ENCODE data around the gene MCC. TPM values are rescaled to one million over a fixed set of nuclear protein-coding genes. Genes with fewer than 3 reads are reported as not detected.

Gene MCC
- polyA plus RNA-seq, 1 donor (not counting 4 experiments of a cell fraction or from before 2014, with no cell fraction given) = 24.6 TPM

DNA sequence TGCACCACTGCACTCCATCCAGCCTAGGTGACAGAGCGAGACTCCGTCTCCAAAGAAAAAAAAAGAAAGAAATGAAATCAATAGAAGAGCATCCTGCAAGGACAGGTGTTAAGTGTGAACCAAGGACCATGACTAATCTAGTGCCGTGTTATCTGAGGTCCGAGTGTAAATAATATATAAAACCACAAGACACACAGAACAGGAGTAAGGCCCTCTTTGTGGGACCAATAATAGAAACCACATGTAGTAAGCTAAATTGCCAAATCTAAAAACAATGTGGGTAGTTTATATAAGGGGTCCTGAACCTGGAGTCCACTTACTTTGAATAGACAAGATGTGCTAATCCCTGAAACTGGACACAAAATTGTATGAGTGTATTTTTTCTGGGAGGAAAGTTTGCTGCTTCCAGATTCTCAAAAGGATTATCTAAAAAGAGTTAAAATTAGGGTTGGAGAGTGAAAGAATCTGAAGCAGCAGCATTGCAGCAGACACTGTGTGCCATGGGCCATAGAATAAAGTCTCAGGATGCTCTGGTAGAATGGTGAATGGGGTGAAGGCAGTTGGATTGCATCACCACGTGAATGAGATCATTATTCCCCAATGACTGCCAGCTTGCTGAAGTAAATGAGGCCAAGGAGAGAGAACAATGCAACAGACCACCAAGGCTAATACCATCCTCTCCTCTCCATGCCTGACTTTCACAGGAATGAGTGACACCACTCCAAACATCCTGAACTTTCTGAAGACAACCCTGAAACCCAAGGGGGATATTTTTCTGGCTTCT, 288.9 kb downstream of the MCC start:
- Histone ChIP-seq H3K9me1 (ENCODE audit: control insufficient read depth, extremely low read depth, insufficient read depth, low read length) (peaks cover 2% of the 10 kb centered on the region), H2AFZ (ENCODE audit: control insufficient read depth, low read length) (no peak overlapping the region), H3K27me3 (ENCODE audit: control insufficient read depth, extremely low read depth, insufficient read depth, low read length) (no peaks in the 10 kb centered on the region), H3K79me2 (ENCODE audit: control insufficient read depth, insufficient read depth, low read length) (peaks cover 82% of the 10 kb centered on the region), H3K4me3 (ENCODE audit: control insufficient read depth in 2 of 3, extremely low read depth in 1 of 3, insufficient read depth in 2 of 3, low read depth in 1 of 3, low read length in 3 of 3) (no peak overlapping the region), H4K20me1 (ENCODE audit: control insufficient read depth, extremely low read depth, insufficient read depth, low read length) (no peaks in the 10 kb centered on the region), H3K36me3 (ENCODE audit: control insufficient read depth in 2 of 2, extremely low read depth in 1 of 2, insufficient read depth in 2 of 2, low read length in 2 of 2) (peaks cover 5 to 9% of the 10 kb centered on the region in 2 experiments), H3K4me1 (ENCODE audit: control insufficient read depth, extremely low read depth, insufficient read depth, low read length) (peaks cover 35% of the 10 kb centered on the region), H3K27ac (ENCODE audit: control insufficient read depth, insufficient read depth, low read length) (no peak overlapping the region), H3K4me2 (ENCODE audit: control insufficient read depth, extremely low read depth, insufficient read depth, low read depth, low read length) (no peak overlapping the region), H3K9ac (ENCODE audit: control insufficient read depth, extremely low read depth, insufficient read depth, low read length) (no peak overlapping the region), H3K9me3 (ENCODE audit: control insufficient read depth, low read depth, low read length) (no peaks in the 10 kb centered on the region)
- no peak for DNase-seq (ENCODE audit: low read depth, low spot score)
- TF ChIP-seq EZH2 (IDR thresholded peaks at IDR 0.05; ENCODE audit: low read length) = no peak
- TF ChIP-seq, protein P1, sequence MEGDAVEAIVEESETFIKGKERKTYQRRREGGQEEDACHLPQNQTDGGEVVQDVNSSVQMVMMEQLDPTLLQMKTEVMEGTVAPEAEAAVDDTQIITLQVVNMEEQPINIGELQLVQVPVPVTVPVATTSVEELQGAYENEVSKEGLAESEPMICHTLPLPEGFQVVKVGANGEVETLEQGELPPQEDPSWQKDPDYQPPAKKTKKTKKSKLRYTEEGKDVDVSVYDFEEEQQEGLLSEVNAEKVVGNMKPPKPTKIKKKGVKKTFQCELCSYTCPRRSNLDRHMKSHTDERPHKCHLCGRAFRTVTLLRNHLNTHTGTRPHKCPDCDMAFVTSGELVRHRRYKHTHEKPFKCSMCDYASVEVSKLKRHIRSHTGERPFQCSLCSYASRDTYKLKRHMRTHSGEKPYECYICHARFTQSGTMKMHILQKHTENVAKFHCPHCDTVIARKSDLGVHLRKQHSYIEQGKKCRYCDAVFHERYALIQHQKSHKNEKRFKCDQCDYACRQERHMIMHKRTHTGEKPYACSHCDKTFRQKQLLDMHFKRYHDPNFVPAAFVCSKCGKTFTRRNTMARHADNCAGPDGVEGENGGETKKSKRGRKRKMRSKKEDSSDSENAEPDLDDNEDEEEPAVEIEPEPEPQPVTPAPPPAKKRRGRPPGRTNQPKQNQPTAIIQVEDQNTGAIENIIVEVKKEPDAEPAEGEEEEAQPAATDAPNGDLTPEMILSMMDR (optimal IDR thresholded peaks at IDR 0.05 in 1 of 3, IDR thresholded peaks at IDR 0.05 in 1 of 3, conservative IDR thresholded peaks at IDR 0.05 in 1 of 3; ENCODE audit: extremely low read depth in 1 of 3, insufficient read depth in 2 of 3, low read length in 3 of 3) = no peak
- dilution Hi-C loops (cut with MboI; ENCODE audit: extremely low pct_ligation_motif_present, low sequenced_read_pairs) = no loop called here
- peak; percentile 89 for FAIRE-seq

- Histone ChIP-seq H3K9me1 (ENCODE audit: control insufficient read depth, extremely low read depth, insufficient read depth, low read length) (peaks cover 2% of the 10 kb centered on the region), H3K79me2 (ENCODE audit: control insufficient read depth, insufficient read depth, low read length) (peaks cover 85% of the 10 kb centered on the region), H3K27ac (ENCODE audit: control insufficient read depth, insufficient read depth, low read length) (no peak overlapping the region), H4K20me1 (ENCODE audit: control insufficient read depth, extremely low read depth, insufficient read depth, low read length) (no peaks in the 10 kb centered on the region), H3K4me1 (ENCODE audit: control insufficient read depth, extremely low read depth, insufficient read depth, low read length) (peaks cover 18% of the 10 kb centered on the region), H2AFZ (ENCODE audit: control insufficient read depth, low read length) (no peak overlapping the region), H3K4me3 (ENCODE audit: control insufficient read depth in 2 of 3, extremely low read depth in 1 of 3, insufficient read depth in 2 of 3, low read depth in 1 of 3, low read length in 3 of 3) (no peak overlapping the region), H3K27me3 (ENCODE audit: control insufficient read depth, extremely low read depth, insufficient read depth, low read length) (no peaks in the 10 kb centered on the region), H3K9me3 (ENCODE audit: control insufficient read depth, low read depth, low read length) (no peaks in the 10 kb centered on the region), H3K4me2 (ENCODE audit: control insufficient read depth, extremely low read depth, insufficient read depth, low read depth, low read length) (no peak overlapping the region), H3K36me3 (ENCODE audit: control insufficient read depth in 2 of 2, extremely low read depth in 1 of 2, insufficient read depth in 2 of 2, low read length in 2 of 2) (peaks cover 5 to 9% of the 10 kb centered on the region in 2 experiments), H3K9ac (ENCODE audit: control insufficient read depth, extremely low read depth, insufficient read depth, low read length) (no peak overlapping the region)
- FAIRE-seq = no peak
- dilution Hi-C loops (cut with MboI; ENCODE audit: extremely low pct_ligation_motif_present, low sequenced_read_pairs) = no loop called here
- DNase-seq (ENCODE audit: low read depth, low spot score) = no peak
- TF ChIP-seq, protein P1 (optimal IDR thresholded peaks at IDR 0.05 in 1 of 3, IDR thresholded peaks at IDR 0.05 in 1 of 3, conservative IDR thresholded peaks at IDR 0.05 in 1 of 3; ENCODE audit: extremely low read depth in 1 of 3, insufficient read depth in 2 of 3, low read length in 3 of 3) = no peak
- no peak for TF ChIP-seq EZH2 (IDR thresholded peaks at IDR 0.05; ENCODE audit: low read length)
Observed at GRCh38 chr5:113197456-113198200, 290.6 kb downstream of the MCC start.
